22Rv1 (cell line): Measurements from ENCODE around the gene FBXO27.

ENCODE experiments used
- H3K27ac ChIP-seq: fragments of 450-650 bp; 2 replicates; pipeline ENCODE4 v1.5.1; 2017
- ZFX ChIP-seq: fragments of 450-650 bp; IDR thresholded peaks from 2 replicates; pipeline ENCODE4 v1.6.1; 2017; ENCODE audit warnings: antibody characterized with exemption, borderline replicate concordance
- TF ChIP-seq, protein P1 (sequence below): fragments of 450-650 bp; IDR thresholded peaks from 2 replicates; pipeline ENCODE4 v1.5.1; 2017; ENCODE audit warnings: mild to moderate bottlenecking

The FBXO27 gene

DNA sequence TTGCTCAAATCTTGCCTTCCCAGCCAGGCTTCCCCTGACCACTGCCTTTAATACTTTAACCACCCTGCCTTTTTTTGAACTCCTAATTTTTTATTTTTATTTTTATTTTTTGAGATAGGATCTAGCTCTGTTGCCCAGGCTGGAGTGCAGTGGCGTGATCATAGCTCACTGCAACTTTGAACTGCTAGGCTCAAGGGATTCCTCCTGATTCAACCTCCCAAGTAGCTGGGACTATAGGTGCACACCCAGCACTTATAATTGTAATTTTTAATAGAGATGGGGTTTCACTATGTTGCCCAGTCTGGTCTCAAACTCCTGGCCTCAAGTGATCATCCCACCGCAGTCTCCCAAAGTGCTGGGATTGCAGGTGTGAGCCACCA, 21.7 kb upstream of the FBXO27 start:
- TF ChIP-seq ZFX: no peak
- TF ChIP-seq, protein P1, sequence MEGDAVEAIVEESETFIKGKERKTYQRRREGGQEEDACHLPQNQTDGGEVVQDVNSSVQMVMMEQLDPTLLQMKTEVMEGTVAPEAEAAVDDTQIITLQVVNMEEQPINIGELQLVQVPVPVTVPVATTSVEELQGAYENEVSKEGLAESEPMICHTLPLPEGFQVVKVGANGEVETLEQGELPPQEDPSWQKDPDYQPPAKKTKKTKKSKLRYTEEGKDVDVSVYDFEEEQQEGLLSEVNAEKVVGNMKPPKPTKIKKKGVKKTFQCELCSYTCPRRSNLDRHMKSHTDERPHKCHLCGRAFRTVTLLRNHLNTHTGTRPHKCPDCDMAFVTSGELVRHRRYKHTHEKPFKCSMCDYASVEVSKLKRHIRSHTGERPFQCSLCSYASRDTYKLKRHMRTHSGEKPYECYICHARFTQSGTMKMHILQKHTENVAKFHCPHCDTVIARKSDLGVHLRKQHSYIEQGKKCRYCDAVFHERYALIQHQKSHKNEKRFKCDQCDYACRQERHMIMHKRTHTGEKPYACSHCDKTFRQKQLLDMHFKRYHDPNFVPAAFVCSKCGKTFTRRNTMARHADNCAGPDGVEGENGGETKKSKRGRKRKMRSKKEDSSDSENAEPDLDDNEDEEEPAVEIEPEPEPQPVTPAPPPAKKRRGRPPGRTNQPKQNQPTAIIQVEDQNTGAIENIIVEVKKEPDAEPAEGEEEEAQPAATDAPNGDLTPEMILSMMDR: no peak
- H3K27ac ChIP-seq: no peak overlapping the region

DNA sequence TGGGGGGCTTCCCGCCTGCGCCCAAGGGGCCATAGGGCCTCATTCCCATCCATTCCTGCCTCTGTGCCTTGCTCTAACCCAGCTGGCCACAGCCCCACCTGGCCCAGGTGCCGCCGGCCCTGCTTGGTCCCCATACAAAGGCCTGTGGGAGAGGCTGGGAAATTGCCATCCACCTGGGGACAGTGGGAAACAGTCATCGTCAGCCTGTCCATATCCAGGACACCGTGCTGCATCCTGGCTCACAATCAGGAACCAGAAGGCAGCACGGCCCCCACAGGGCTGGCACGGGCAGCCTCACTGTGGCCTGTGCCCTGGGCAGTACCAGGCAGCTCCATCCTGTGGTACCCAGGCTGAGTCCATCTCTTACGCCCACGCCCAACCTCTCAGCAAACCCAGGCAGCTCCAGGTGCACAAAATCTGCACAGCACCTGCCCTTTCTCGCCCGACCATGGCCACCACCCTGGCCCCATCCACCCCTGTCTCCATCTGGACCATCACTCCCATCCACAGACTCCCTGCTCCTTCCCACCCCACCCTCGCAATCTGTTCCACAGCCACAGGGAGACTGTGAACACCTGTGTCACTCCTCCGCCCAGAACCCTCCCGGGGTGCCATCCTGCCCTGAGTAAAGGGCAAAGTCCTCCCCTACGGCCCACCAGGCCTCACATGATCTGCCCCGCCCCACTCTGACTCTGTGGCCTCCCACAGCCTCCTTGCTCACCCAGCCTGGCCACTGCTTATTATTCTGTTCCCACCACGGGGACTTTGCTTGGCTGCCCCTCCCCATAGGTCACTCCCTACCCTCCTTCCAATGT, 21.1 kb upstream of the FBXO27 start:
- TF ChIP-seq, protein P1: no peak
- TF ChIP-seq ZFX: no peak
- H3K27ac ChIP-seq: no peak overlapping the region

DNA sequence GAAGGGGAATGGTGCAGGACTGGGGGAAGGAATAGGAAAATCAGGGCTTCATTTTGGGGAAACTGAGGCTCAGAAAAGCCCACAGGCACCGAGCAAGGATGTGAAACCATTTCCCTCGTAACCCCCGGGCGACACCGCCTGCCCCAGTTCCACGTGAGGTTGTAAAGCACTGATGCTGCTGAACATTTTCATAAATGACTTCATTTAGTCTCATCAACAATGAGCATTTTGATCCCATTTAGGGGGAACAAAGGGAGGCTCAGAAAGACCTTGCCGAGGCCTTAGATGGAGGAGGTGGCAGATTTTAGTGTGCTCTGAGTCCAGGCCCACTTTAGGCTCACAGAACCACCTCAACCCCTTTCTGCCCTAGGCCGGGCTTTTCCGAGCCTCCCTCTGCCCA, 20.5 kb upstream of the FBXO27 start:
- no peak overlapping the region for H3K27ac ChIP-seq
- TF ChIP-seq, protein P1: no peak

DNA sequence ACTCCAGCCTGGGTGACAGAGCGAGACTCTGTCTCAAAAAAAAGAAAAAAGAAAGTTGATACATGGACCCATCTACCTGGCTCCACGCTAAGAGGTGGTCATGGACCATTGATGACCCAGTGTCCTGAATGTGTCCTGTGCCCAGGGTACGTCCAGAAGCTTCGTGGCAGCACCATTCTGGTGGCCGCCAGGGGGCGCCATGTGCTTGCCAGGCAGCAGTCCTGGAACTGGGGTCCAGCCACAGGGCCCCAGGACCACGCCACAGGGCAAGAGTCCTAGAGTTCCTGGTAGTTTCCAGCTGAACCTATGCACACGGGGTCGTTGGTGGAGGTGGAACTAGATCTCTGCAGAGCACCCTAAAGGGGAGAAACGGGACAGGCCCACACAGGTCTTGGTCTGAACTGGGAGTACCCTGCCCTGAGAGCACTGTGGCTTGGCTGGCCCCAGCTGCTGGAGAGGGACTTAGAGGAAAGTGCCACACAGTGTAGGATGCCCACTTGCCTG, 19.9 kb upstream of the FBXO27 start:
- no peak overlapping the region for H3K27ac ChIP-seq
- TF ChIP-seq, protein P1: peak; percentile 96
- TF ChIP-seq ZFX: no peak

DNA sequence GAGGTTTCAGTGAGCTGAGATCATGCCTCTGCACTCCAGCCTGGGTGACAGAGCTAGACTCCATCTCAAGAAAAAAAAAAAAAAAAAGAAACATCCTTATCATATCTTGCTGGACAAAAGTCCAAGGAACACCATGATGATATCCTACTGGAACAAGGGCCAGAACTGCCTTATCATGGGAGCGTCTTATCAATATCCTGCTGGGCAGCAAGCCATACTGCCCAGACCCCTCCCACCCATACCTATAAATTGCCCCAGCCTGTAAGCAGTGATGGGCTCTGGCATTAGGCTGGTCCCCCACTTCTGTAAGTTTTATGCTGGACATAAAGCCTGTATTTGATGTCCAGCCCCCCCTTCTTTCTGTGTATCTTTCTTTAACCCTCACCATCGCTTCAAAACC, 14.7 kb upstream of the FBXO27 start:
- no peak overlapping the region for H3K27ac ChIP-seq
- TF ChIP-seq, protein P1: no peak
- no peak for TF ChIP-seq ZFX

DNA sequence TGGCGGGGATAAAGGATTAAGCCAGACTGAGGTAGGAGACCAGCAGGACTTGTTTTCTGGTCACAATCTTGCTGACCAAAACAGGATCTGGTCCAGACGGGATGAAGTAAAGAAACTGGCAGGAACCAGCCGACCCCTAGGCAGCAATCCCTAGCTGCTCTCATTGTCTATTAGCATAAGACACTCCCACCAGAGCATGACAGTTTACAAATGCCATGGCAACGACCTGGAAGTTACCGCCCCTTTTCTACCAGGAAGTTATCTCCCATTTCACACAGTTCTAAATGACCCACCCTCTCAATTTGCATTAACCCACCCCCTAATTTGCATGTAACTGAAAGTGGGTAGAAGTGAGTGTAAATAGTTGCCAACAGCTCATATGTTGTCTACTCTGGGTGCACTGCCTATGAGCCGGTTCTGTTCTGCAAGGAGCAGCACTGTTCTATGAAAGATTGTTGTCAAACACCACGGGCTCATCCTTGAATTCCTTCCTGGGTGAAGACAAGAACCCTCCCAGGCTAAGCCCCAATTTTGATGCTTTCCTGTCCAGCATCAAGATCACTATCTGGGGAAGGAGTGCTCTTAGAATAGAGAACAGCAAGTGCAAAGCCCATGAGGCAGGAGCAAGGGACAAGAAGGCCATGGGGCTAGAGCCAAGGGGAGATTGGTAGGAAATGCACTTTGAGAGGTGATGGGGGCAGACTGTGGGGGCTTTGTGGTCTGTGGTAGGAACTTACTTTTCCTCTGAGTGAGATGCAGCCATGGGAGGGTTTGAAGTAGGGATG, 13.9 kb upstream of the FBXO27 start:
- H3K27ac ChIP-seq: no peak overlapping the region
- TF ChIP-seq, protein P1: no peak
- TF ChIP-seq ZFX: no peak

DNA sequence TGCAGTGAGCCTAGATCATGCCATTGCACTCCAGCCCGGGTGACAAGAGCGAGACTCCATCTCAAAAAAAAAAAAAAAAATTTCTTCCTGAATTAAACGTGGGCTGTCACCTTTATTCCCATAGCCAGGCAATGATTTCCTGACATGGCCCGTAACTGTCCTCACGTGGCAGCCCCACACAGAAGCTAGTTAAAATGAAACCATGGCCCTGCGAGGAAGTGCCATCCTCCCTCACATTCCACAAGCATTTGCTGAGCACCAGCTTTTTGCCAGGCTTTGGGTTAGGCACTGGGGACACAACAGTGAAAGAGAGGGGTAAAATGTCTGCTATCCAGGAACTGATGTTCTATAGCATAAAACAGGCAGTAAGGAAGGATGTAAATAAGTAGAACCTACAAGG, 13.2 kb upstream of the FBXO27 start:
- H3K27ac ChIP-seq: no peak overlapping the region
- TF ChIP-seq, protein P1: no peak
- TF ChIP-seq ZFX: no peak
